ENCODE data around the gene PFN1. TPM values are rescaled to one million over a fixed set of nuclear protein-coding genes. Genes with fewer than 3 reads are reported as not detected.

Gene PFN1
- total and polyA plus RNA-seq, 9 of the 15 experiments (the other 6 are each of a cell fraction or from before 2014, with no cell fraction given) = 60.5 to 1,479 (median 456) TPM

DNA sequence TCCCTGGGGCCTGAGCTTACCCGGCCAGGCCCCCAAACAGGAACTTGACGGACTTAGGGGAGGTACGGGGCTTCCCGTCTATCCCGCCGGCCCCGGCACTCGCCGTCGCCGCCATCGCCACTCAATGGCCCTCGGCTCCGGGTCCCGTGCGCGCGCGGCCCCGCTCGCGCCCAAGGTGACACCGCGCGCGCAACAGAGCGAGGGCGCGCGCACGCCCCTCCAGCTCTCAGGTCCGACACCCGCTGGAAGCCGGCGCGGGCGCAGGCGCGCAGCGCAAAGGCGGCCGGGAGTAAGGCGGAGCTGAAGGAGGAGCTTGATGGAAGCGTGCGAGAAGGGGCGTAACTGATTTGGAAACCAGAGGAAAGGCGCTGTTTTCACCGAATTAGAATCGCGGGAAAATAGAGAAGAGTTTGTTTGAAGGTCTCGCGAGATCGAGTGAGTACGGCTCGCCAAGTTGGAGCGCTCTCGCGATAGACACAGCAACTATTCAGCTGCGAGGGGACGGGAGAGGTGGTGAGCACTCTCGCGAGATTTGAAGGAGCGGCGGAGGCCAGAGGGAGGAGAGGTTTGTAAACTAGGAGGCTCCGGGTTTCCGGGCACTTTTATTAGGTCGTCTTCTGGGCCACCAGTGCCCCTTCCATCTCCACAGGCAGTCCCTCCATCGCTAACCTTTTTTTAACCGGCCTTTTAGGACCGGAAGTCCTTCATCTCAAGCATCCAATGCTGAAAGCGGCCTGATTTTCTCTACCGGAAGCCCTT is 8.4 kb downstream of the PFN1 start, which contains the start of the genes RNF167 and SLC25A11 (continued):
- peak; percentile 21; the same call in 1 of the 2 replicates for TF ChIP-seq FOSL1 (tag; conservative IDR thresholded peaks at IDR 0.05)
- TF ChIP-seq RBM39 (optimal IDR thresholded peaks at IDR 0.05; ENCODE audit: low read depth, low read length) = no peak
- TF ChIP-seq, protein P1, sequence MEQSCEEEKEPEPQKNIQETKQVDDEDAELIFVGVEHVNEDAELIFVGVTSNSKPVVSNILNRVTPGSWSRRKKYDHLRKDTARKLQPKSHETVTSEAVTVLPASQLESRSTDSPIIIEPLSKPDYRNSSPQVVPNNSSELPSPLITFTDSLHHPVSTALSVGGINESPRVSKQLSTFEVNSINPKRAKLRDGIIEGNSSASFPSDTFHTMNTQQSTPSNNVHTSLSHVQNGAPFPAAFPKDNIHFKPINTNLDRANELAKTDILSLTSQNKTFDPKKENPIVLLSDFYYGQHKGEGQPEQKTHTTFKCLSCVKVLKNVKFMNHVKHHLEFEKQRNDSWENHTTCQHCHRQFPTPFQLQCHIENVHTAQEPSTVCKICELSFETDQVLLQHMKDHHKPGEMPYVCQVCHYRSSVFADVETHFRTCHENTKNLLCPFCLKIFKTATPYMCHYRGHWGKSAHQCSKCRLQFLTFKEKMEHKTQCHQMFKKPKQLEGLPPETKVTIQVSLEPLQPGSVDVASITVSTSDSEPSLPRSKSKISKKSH (CRISPR knock-in tag; IDR thresholded peaks at IDR 0.05) = no peak
- TF ChIP-seq AFF1 (IDR thresholded peaks at IDR 0.05; ENCODE audit: low read depth in 1 of 2, partially characterized antibody in 2 of 2) = no peak
- TF ChIP-seq ZNF354B (CRISPR knock-in tag; IDR thresholded peaks at IDR 0.05) = no peak
- TF ChIP-seq SNIP1 (IDR thresholded peaks at IDR 0.05; ENCODE audit: low read depth) = no peak
- no peak for TF ChIP-seq CREB1 (IDR thresholded peaks at IDR 0.05)
- peak; percentile 14; the same call in 1 of the 2 replicates for TF ChIP-seq CREB1 (CRISPR knock-in tag; IDR thresholded peaks at IDR 0.05)
- no peak for TF ChIP-seq ZNF507 (tag; conservative IDR thresholded peaks at IDR 0.05)
- TF ChIP-seq SMARCE1 (IDR thresholded peaks at IDR 0.05) = no peak
- TF ChIP-seq ZNF217 (CRISPR knock-in tag; IDR thresholded peaks at IDR 0.05) = no peak
- TF ChIP-seq, protein P2, sequence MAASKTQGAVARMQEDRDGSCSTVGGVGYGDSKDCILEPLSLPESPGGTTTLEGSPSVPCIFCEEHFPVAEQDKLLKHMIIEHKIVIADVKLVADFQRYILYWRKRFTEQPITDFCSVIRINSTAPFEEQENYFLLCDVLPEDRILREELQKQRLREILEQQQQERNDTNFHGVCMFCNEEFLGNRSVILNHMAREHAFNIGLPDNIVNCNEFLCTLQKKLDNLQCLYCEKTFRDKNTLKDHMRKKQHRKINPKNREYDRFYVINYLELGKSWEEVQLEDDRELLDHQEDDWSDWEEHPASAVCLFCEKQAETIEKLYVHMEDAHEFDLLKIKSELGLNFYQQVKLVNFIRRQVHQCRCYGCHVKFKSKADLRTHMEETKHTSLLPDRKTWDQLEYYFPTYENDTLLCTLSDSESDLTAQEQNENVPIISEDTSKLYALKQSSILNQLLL (CRISPR knock-in tag; IDR thresholded peaks at IDR 0.05; ENCODE audit: borderline replicate concordance) = no peak
- no peak for TF ChIP-seq HMG20B (CRISPR knock-in tag; IDR thresholded peaks at IDR 0.05)
- no peak for TF ChIP-seq EZH2 (IDR thresholded peaks at IDR 0.05; ENCODE audit: borderline replicate concordance, low read depth, low read length)
- TF ChIP-seq PTRF (tag; IDR thresholded peaks at IDR 0.05) = no peak
- TF ChIP-seq ZC3H4 (CRISPR knock-in tag; IDR thresholded peaks at IDR 0.05; ENCODE audit: borderline replicate concordance) = no peak
- no peak for TF ChIP-seq CBFA2T2 (conservative IDR thresholded peaks at IDR 0.05)
- TF ChIP-seq FOXM1 (IDR thresholded peaks at IDR 0.05; ENCODE audit: low read depth) = no peak
- no peak for TF ChIP-seq FOXM1 (CRISPR knock-in tag; IDR thresholded peaks at IDR 0.05; ENCODE audit: low read depth)
- TF ChIP-seq ZKSCAN3 (CRISPR knock-in tag; IDR thresholded peaks at IDR 0.05) = no peak
- TF ChIP-seq ZNF584 (CRISPR knock-in tag; IDR thresholded peaks at IDR 0.05; ENCODE audit: low read depth) = no peak
- TF ChIP-seq ZNF699 (CRISPR knock-in tag; IDR thresholded peaks at IDR 0.05; ENCODE audit: insufficient replicate concordance) = no peak
